Sigmoid colon (tissue), 4 donors: ENCODE measurements around the gene AJM1.

Experiments
- CTCF ChIP-seq, 4 experiments: fragments of 450-650 bp in 3 of 4; fragments of 200-600 bp in 1 of 4; IDR thresholded peaks; one replicate each; pipeline ENCODE4 v1.5.1; 2016 to 2019; ENCODE audit warnings: antibody characterized with exemption in 4 of 4, mild to moderate bottlenecking in 3 of 4, moderate library complexity in 2 of 4
- EP300 ChIP-seq, 4 donors: sonication (generic); formaldehyde crosslinking; IDR thresholded peaks; one replicate each; pipeline ENCODE4 v1.6.1; 2017; ENCODE audit warnings: antibody characterized with exemption in 4 of 4
- POLR2A ChIP-seq, 2 donors: fragments of 450-650 bp; IDR thresholded peaks; one replicate each; pipeline ENCODE4 v1.6.1; 2016; ENCODE audit warnings: antibody characterized with exemption in 2 of 2, mild to moderate bottlenecking in 2 of 2, moderate library complexity in 2 of 2
- POLR2AphosphoS5 ChIP-seq, 4 donors: sonication (generic); formaldehyde crosslinking; IDR thresholded peaks; one replicate each; pipeline ENCODE4 v1.6.1; 2017; ENCODE audit warnings: antibody characterized with exemption in 4 of 4

GRCh38 chr9:136837146-136837855 lies 5.0 kb upstream of the AJM1 start:
- TF ChIP-seq CTCF (IDR thresholded peaks at IDR 0.05) (no peak), POLR2A (IDR thresholded peaks at IDR 0.05) (no peak), POLR2AphosphoS5 (IDR thresholded peaks at IDR 0.05) (no peak), EP300 (IDR thresholded peaks at IDR 0.05) (no peak)
